ENCODE results near the gene EHMT1. TPM values are rescaled to one million over a fixed set of nuclear protein-coding genes. Genes with fewer than 3 reads are reported as not detected.

Gene EHMT1
- total RNA-seq, 2 experiments from 2014 or later = 66.0 to 70.8 TPM

DNA sequence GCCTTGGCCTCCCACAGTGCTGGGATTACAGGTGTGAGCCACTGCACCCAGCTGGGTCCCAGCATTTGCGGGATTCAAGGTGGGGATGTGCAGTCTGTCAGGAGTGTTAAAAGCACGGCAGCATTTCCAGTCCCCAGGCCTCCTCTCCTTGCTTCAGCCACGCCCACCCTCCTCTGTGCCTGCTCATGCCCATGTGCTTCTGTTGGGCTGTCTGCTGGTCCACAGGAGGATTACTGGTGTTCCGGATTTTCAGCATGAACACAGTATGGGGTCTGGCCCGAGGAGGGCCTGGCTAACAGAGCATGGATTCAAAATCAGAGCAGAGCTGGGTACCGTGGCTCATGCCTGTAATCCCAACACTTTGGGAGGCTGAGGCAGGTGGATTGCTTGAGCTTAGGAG is 7.9 kb upstream of the EHMT1 start:
- no peaks in the 10 kb centered on the region for H3K9me3 Mint-ChIP-seq
- H3K36me3 Mint-ChIP-seq = peaks cover 3% of the 10 kb centered on the region
- H3K4me1 Mint-ChIP-seq (ENCODE audit: low read depth) = peaks cover 30% of the 10 kb centered on the region
- H3K4me3 Mint-ChIP-seq = no peak overlapping the region
- intact Hi-C loops (cut with micrococcal nuclease) = no loop called here
- no peaks in the 10 kb centered on the region for H3K27me3 Mint-ChIP-seq
- no peak overlapping the region for H3K27ac Mint-ChIP-seq
- DNase-seq = no peak
- ChIA-PET POLR2A (interaction anchor here (1.3 kb wide), 1 partner anchor 8 kb away, joined by 4 read pairs; the partner anchor contains the start of gene EHMT1), CTCF (no interaction called here)

DNA sequence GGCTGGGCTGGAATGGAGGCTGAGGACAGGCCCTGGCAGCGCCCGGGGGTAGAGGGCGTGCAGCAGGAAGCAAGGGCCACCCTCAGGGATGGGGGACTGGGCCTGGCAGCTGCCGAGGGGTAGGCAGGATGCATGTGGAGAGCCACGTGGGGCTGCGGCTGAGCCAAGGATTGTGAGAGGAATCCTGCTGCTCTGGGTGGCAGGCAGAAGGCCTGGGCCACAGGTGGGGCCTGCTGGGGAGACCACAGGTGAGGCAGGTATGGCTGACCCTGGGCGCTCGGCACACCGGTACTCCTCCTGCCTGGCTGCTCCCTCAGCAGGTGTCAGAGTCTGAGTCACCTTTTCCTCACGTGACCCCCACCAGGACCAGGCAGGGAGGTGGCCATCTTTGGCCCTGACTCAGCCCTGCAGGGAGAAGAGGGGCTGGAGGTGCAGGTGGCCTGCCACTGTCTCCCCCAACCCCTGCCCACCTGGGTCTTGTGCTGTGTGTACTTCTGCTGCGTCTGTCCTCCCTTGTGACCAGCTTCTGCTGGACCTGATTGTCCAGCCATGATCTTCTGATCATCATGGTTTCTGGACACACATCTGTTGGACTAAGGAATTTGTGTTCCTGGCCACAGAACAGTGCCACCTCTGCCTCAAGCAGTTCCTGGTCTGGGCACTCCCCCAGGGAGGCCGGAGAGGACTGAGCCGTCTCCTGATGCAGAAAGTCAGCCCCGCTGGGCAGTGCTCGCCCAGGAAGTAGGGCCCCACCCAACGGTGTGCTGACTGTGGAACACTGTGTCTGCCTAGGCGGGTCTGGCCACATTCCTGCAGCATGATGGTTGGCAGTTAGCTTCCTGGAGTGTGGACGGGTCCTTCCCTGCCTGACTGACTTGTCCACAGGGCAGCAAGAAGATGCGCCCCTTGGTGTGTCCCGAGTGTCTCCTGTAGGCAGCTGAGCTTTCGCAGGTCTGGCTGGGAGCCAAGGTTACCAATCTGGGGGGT is 6.9 kb upstream of the EHMT1 start:
- H3K27me3 Mint-ChIP-seq = no peaks in the 10 kb centered on the region
- peak; percentile 71 for DNase-seq
- peaks cover 3% of the 10 kb centered on the region for H3K36me3 Mint-ChIP-seq
- POLR2A ChIA-PET = no interaction called here
- no peaks in the 10 kb centered on the region for H3K9me3 Mint-ChIP-seq
- intact Hi-C loops (cut with micrococcal nuclease) = no loop called here
- CTCF ChIA-PET = no interaction called here
- peak overlapping the region; percentile 70 for H3K27ac Mint-ChIP-seq
- H3K4me3 Mint-ChIP-seq = no peak overlapping the region
- H3K4me1 Mint-ChIP-seq (ENCODE audit: low read depth) = peaks cover 29% of the 10 kb centered on the region

DNA sequence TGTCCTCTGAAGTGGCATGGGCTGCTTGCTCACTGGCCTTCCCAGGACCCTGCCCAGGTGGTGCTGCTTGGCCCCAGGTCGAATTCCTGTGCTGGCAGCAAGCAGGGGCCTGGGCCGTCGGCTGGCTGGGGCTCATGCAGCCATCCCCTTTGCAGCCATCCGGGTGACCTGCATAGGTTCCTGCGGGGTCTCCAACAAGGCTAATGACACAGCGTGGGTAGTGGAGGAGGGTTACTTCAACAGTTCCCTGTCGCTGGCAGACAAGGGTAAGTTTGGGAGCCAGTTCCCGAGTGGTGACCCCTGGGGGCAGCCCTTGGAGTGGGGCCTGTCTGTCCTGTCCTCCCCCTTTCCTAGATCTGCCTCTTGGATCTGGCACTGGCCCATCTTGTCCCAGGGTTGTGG is 6.1 kb upstream of the EHMT1 start:
- H3K9me3 Mint-ChIP-seq = no peaks in the 10 kb centered on the region
- intact Hi-C loops (cut with micrococcal nuclease) = no loop called here
- H3K27ac Mint-ChIP-seq = no peak overlapping the region

DNA sequence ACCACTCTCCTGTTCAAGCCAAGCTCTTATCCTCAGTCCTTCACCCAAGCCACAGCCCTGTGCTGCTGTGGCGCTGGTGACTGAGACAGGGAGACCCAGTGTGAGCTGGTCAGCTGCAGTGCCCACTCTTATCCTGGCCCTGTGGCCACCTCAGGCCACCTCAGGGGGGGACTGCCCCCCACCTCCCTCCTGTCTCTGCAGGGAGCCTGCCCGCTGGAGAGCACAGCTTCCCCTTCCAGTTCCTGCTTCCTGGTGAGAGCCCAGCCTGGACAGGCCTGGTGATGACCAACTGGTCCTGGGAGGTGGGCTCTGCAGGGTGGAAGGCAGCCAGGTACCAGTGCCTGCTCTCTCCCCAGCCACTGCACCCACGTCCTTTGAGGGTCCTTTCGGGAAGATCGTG is 5.5 kb upstream of the EHMT1 start:
- ChIA-PET POLR2A (no interaction called here), CTCF (no interaction called here)
- no peak overlapping the region for H3K4me3 Mint-ChIP-seq
- peaks cover 6% of the 10 kb centered on the region for H3K36me3 Mint-ChIP-seq
- H3K9me3 Mint-ChIP-seq = no peaks in the 10 kb centered on the region
- intact Hi-C loops (cut with micrococcal nuclease) = no loop called here
- no peaks in the 10 kb centered on the region for H3K27me3 Mint-ChIP-seq
- H3K4me1 Mint-ChIP-seq (ENCODE audit: low read depth) = peaks cover 32% of the 10 kb centered on the region
- H3K27ac Mint-ChIP-seq = no peak overlapping the region
- DNase-seq = no peak

More for the DNA sequence above, 6.1 kb upstream of the EHMT1 start:
- no peak for DNase-seq
- CTCF ChIA-PET = no interaction called here
- no peak overlapping the region for H3K4me3 Mint-ChIP-seq
- no peaks in the 10 kb centered on the region for H3K27me3 Mint-ChIP-seq
- POLR2A ChIA-PET = no interaction called here
- H3K36me3 Mint-ChIP-seq = peaks cover 6% of the 10 kb centered on the region
- H3K4me1 Mint-ChIP-seq (ENCODE audit: low read depth) = peaks cover 28% of the 10 kb centered on the region

GRCh38 chr9:137613738-137614523 is 4.9 kb upstream of the EHMT1 start:
- H3K27ac Mint-ChIP-seq = no peak overlapping the region
- no peak for DNase-seq
- no peaks in the 10 kb centered on the region for H3K27me3 Mint-ChIP-seq
- POLR2A ChIA-PET = no interaction called here
- intact Hi-C loops (cut with micrococcal nuclease) = no loop called here
- H3K9me3 Mint-ChIP-seq = no peaks in the 10 kb centered on the region
- H3K4me3 Mint-ChIP-seq = no peak overlapping the region
- peaks cover 29% of the 10 kb centered on the region for H3K4me1 Mint-ChIP-seq (ENCODE audit: low read depth)
- peaks cover 6% of the 10 kb centered on the region for H3K36me3 Mint-ChIP-seq
- CTCF ChIA-PET = no interaction called here

DNA sequence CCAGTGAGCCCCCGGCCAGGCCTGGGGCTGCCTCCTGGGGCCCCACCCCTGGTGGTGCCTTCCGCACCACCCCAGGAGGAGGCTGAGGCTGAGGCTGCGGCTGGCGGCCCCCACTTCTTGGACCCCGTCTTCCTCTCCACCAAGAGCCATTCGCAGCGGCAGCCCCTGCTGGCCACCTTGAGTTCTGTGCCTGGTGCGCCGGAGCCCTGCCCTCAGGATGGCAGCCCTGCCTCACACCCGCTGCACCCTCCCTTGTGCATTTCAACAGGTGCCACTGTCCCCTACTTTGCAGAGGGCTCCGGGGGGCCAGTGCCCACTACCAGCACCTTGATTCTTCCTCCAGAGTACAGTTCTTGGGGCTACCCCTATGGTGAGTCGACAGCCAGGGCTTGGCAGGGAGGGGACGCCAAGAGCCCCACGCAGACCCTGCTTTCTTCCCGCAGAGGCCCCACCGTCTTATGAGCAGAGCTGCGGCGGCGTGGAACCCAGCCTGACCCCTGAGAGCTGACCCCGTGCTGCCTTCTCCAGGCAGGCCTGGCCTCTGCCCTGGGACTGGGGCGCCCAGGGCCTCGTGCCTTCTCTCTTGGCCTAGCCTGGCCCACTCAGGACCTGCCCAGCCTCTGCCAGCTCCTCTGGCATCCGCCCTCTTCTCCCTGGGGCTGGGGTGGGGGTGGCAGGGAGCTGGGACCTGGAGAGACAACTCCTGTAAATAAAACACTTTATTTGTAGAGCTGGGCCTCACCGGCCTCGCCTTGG is 4.0 kb upstream of the EHMT1 start:
- intact Hi-C loops (cut with micrococcal nuclease) = no loop called here
- no peak for DNase-seq
- POLR2A ChIA-PET = no interaction called here
- peaks cover 6% of the 10 kb centered on the region for H3K36me3 Mint-ChIP-seq
- no peak overlapping the region for H3K27ac Mint-ChIP-seq
- H3K27me3 Mint-ChIP-seq = no peaks in the 10 kb centered on the region
- no peak overlapping the region for H3K4me3 Mint-ChIP-seq
- CTCF ChIA-PET = no interaction called here
- H3K4me1 Mint-ChIP-seq (ENCODE audit: low read depth) = peaks cover 31% of the 10 kb centered on the region
- H3K9me3 Mint-ChIP-seq = no peaks in the 10 kb centered on the region

GRCh38 chr9:137615387-137615871 is 3.4 kb upstream of the EHMT1 start:
- POLR2A ChIA-PET = no interaction called here
- Mint-ChIP-seq H3K27ac (no peak overlapping the region), H3K4me3 (no peak overlapping the region), H3K4me1 (ENCODE audit: low read depth) (peaks cover 36% of the 10 kb centered on the region), H3K27me3 (no peaks in the 10 kb centered on the region), H3K9me3 (no peaks in the 10 kb centered on the region), H3K36me3 (peaks cover 6% of the 10 kb centered on the region)
- CTCF ChIA-PET = no interaction called here
- intact Hi-C loops (cut with micrococcal nuclease) = no loop called here
- no peak for DNase-seq

DNA sequence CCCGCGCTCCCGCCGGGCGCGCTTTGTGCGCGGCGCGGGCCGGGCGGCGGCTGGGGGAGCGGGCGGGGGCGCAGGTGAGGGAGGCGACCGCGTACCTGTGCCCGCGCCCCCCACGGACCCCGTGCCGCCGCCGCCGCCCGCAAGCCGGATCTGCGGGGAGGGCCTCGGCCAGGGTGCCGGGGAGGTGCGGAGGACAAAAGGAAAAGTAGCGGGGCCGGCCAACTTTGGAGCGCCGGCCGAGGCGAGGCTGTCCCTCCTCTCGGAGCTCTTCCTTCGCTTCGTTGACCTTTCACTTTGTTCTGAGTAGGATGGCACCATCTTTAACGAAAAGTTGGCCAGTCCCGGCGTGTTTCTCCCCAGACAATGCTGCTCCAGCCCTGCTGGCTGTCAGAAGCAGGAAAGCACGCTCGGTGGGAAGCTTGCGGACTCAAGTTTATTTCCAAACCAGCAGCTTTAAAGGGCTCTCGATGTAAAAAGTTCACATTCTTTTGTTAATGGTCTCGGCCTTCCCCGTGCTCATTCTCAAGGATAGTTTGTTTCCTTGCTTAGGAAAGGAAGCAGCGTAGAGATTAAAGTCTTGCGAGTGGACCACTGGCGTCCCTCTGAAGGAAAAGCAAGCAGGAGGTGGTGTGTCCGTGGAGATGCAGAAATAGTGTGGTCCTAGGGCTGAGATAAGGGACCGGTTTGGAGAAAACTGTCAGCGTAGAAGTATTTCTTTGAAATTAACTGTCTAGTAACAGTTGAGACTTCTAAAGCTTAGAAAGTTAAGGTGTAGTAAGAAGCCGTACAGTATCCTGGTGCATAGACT is 639 bp downstream of the EHMT1 start:
- ChIA-PET CTCF (interaction anchor here (0.7 to 1.6 kb wide), 6 partner anchors 9 to 85 kb away, joined by 3 to 4 read pairs (median 3); partner anchors contain the start of gene MRPL41), POLR2A (interaction anchor here (0.7 to 1.2 kb wide), 6 partner anchors 9 to 28 kb away, joined by 3 to 5 read pairs (median 4); no protein-coding TSS in a partner anchor)
- peak; percentile 50 for DNase-seq
- peaks cover 11% of the 10 kb centered on the region for H3K36me3 Mint-ChIP-seq
- H3K27me3 Mint-ChIP-seq = no peaks in the 10 kb centered on the region
- intact Hi-C loops (cut with micrococcal nuclease) = loop anchor here (1.0 to 2.0 kb wide), 2 partner anchors 9 to 19 kb away; no protein-coding TSS in a partner anchor
- H3K9me3 Mint-ChIP-seq = no peaks in the 10 kb centered on the region
- peaks cover 44% of the 10 kb centered on the region for H3K4me1 Mint-ChIP-seq (ENCODE audit: low read depth)
- peak overlapping the region; percentile 86 for H3K27ac Mint-ChIP-seq
- H3K4me3 Mint-ChIP-seq = peak overlapping the region; percentile 78

- intact Hi-C loops (cut with micrococcal nuclease) = loop anchor here (2.0 kb wide), 1 partner anchor 19 kb away; no protein-coding TSS in a partner anchor
- POLR2A ChIA-PET = interaction anchor here (0.7 to 1.2 kb wide), 2 partner anchors 9 to 10 kb away, joined by 3 to 4 read pairs; no protein-coding TSS in a partner anchor
- H3K9me3 Mint-ChIP-seq = no peaks in the 10 kb centered on the region
Measured at GRCh38 chr9:137620048-137620405, 1.2 kb downstream of the EHMT1 start.

DNA sequence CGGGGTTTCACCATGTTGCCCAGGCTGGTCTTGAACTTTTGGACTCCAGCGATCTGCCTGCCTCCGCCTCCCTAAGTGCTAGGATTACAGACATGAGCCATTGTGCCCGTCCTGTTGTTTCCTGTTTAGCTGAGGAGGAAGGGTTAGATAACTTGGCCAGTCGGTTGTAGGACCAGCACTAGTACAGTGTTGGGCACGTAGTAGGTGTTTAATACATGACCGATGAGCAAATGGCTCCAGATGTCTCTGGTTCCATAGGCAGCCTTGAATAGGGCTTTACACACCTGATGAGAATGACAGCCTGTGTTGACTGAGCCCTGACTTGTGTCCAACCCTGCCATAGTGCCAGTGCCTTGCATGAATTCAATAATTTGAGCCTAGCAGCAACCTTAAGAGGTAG is 1.8 kb downstream of the EHMT1 start:
- Mint-ChIP-seq H3K4me1 (ENCODE audit: low read depth) (peaks cover 51% of the 10 kb centered on the region), H3K4me3 (peak overlapping the region; percentile 4), H3K27ac (no peak overlapping the region), H3K36me3 (peaks cover 8% of the 10 kb centered on the region), H3K27me3 (no peaks in the 10 kb centered on the region), H3K9me3 (no peaks in the 10 kb centered on the region)
- intact Hi-C loops (cut with micrococcal nuclease) = loop anchor here (2.0 kb wide), 1 partner anchor 18 kb away; no protein-coding TSS in a partner anchor
- no peak for DNase-seq
- POLR2A ChIA-PET = interaction anchor here (0.7 to 1.2 kb wide), 2 partner anchors 8 to 9 kb away, joined by 3 to 4 read pairs; no protein-coding TSS in a partner anchor
- CTCF ChIA-PET = no interaction called here

More at GRCh38 chr9:137620048-137620405, 1.2 kb downstream of the EHMT1 start:
- Mint-ChIP-seq H3K4me1 (ENCODE audit: low read depth) (peaks cover 45% of the 10 kb centered on the region), H3K36me3 (peaks cover 8% of the 10 kb centered on the region), H3K4me3 (peak overlapping the region; percentile 78), H3K27ac (peak overlapping the region; percentile 86), H3K27me3 (no peaks in the 10 kb centered on the region)
- CTCF ChIA-PET = interaction anchor here (0.7 to 1.3 kb wide), 4 partner anchors 9 to 68 kb away, joined by 3 read pairs; partner anchors contain the start of gene MRPL41
- no peak for DNase-seq
